Fibroblast of skin of left biceps (primary cell): ENCODE data around the gene KCP.

ENCODE experiments used
- DNase-seq, 2 experiments: peaks; one replicate each; pipeline ENCODE4 v3.0.0-alpha.2; 2013; ENCODE audit warnings: low read depth in 2 of 2

The KCP gene

DNA sequence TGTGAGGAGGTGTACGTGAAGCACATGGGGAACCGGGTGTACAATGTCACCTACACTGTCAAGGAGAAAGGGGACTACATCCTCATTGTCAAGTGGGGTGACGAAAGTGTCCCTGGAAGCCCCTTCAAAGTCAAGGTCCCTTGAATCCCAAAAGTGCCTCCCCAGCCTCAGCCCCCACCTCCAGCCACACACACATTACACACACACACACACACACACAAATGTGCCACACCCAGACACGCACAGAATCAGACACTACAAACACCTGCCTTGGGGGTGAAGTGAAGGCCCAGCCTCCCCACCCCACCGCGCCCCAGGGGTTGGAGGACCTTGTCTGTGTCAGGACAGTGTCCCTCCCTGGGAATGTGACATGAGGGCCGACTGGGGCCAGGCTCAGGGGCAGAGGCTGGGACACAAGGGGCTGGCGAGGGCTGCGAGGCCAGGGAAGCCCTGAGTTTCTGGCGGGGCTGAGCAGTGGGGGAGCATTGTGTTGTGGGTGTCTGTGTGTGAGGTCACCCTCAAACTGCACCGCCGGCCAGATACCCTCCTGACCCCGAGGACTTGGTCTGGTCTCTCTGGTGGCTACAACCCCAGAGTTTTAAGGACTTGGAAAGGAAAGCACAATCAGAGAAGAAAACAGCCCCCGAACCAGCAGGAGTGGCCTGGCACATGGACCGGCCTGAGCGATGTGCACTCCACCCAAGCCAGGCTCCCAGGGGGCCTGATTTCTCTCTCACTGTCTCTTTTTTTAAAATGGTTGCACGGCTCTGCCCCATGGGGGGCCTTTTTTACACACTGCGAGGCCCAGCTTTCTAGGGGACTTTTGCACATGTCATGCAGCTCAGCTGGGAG, 51.9 kb downstream of the KCP start:
- no peak for DNase-seq

DNA sequence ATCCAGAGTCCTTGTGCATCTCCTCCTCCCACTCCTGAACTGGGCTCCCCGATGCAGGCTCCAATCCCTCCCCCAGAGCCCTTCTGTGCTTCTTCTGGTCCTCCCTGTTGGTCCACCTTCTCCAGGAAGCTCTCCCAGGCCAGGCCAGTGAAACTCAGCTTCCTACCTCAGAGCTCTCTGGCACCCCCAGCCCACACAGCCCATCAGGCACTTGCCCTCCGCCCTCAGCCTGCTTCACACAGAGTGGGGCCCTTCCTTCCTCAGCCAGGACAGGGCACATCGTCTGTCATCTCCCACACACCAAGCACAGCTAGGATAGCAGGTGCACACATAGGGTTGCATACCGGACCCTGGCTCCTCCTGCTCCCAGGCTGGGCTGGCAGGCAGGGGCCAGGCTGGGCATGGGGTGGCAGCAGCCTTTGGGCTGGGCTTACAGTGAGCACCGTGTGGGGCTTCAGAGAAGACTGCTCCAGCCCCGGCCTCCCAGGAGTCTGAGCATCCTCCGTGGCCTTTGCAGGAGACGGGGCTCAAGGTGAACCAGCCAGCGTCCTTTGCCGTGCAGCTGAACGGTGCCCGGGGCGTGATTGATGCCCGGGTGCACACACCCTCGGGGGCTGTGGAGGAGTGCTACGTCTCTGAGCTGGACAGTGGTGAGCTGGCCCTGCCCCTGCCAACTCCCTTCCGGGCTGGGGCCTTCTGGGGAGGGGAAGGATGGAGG, 54.3 kb downstream of the KCP start:
- DNase-seq = no peak

GRCh38 chr7:128855559-128855958, 55.0 kb downstream of the KCP start:
- DNase-seq = no peak

GRCh38 chr7:128854396-128854795, 56.1 kb downstream of the KCP start:
- DNase-seq = no peak

GRCh38 chr7:128853799-128854198, 56.7 kb downstream of the KCP start:
- no peak for DNase-seq

DNA sequence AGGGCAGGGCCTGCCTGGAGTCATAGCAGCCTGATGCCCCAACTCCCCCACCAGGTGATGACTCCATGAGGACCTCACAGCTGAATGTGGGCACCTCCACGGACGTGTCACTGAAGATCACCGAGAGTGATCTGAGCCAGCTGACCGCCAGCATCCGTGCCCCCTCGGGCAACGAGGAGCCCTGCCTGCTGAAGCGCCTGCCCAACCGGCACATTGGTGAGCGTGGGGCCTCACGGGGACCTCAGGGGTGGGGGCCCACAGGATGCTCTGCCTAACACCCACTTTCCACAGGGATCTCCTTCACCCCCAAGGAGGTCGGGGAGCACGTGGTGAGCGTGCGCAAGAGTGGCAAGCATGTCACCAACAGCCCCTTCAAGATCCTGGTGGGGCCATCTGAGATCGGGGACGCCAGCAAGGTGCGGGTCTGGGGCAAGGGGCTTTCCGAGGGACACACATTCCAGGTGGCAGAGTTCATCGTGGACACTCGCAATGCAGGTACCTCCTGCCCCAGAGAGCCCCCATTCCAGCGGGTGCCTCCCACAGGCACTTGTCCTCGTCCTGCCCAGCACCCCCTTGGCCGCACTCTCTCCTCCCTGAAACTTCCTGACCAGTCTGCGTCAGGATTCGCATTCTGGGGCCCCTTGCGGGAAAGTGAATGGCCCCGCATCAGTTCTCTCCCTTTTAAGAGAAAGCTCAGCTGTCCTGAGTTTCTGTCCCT, 57.8 kb downstream of the KCP start:
- no peak for DNase-seq

GRCh38 chr7:128849804-128850490, 60.6 kb downstream of the KCP start:
- DNase-seq = no peak

GRCh38 chr7:128849156-128849515, 61.4 kb downstream of the KCP start:
- DNase-seq = no peak

DNA sequence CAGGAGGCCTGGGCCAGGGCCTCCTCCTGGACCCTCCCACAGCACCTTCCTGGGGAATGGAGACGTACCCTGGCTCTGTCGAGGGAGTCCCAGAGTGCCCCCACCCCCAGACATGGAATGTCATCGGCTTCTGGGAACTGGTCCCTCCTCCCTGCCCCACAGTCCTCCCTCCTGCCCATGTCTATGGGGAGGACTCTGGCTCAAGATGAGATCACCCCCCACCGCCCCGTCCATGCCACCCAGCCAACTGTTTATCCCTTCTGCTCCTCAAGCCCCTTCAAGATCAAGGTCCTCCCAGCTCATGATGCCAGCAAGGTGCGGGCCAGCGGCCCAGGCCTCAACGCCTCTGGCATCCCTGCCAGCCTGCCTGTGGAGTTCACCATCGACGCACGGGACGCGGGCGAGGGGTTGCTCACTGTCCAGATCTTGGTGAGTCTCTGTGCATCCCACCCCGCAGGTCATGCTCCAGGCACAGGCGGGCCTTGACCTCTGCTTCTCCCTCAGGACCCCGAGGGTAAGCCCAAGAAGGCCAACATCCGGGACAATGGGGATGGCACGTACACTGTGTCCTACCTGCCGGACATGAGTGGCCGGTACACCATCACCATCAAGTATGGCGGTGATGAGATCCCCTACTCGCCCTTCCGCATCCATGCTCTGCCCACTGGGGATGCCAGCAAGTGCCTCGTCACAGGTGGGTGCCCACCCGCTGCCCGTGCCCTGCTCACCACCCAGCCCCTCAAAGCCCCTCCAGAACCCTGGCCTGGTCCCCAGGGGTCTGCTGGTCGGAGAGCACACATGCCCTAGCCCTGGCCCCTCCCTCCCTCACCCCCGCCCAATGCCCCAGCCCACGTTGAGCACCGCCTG, 62.0 kb downstream of the KCP start:
- no peak for DNase-seq

DNA sequence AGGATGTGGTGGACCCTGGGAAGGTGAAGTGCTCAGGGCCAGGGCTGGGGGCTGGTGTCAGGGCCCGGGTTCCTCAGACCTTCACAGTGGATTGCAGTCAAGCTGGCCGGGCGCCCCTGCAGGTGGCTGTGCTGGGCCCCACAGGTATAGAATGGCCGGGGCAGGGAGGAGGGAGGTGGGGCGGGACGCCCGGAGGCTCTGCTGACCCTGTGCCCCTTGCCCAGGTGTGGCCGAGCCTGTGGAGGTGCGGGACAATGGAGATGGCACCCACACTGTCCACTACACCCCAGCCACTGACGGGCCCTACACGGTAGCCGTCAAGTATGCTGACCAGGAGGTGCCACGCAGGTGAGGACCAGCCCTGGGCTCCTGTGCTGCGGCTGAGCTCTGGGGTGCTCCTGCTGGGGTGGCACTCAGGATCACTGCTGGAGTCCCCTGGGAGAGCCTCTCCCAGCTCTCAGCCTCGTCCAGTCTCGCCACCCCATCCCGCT, 62.7 kb downstream of the KCP start:
- no peak for DNase-seq

DNA sequence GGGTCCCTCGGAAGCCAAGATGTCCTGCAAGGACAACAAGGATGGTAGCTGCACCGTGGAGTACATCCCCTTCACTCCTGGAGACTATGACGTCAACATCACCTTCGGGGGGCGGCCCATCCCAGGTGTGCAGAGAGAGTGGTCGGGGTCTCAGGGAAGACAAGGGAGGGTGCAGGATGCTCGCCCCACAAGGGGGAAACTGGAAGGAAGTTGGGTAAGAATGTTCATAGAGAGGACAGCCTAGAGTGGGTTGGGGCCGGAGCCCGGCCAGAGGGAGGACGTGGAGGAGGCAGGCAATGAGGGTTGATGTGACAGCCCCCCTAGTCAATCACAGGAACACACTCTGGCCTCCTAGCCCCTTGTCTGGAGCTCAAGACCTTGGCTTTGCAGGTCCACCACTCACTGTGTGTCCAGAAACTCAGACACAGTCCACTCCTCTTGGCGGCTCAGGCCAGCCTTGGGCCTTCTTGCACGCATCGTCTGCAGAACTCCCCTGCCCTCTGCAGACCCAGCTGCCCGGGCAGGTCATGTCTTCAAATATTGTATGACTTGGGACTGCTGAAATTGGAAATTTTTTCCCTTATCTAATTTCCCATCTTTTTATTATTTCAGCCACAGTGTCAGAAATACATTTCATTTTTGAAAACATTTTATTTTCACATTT, 63.6 kb downstream of the KCP start:
- no peak for DNase-seq

DNA sequence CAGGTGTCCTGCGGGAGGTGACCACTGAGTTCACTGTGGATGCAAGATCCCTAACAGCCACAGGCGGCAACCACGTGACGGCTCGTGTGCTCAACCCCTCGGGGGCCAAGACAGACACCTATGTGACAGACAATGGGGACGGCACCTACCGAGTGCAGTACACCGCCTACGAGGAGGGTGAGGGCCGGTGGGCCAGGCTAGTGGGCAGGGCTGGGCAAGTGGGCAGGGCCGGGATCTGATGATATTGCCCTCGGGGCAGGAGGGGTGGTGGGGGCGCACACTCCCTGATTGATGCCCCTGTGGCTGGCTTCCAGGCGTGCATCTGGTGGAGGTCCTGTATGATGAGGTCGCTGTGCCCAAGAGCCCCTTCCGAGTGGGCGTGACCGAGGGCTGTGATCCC, 64.5 kb downstream of the KCP start:
- no peak for DNase-seq

DNA sequence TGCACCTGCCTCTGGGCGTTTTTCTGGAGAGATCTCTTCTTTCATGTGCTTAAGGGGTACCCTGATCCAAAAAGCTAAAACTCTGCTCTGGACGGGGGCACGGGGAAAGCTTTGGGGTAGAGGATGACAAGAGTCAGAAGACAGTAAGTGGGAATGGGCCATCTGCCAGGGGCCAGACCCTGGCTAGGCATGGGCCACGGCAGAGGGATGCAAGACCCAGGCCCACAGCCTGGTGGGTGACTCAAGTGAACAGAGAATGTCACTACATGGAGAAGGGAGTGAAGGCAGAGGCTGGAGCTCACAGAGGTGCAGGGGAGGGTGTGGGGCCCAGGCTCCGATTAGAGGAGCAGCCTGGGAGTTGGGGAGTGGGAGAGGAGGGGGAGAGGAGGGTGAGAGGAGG, 65.0 kb downstream of the KCP start:
- DNase-seq = no peak

GRCh38 chr7:128844777-128845311, 65.7 kb downstream of the KCP start:
- DNase-seq = no peak

GRCh38 chr7:128843938-128844621, 66.4 kb downstream of the KCP start:
- no peak for DNase-seq

- no peak for DNase-seq
These were observed 67.6 kb downstream of the KCP start for GRCh38 chr7:128842674-128843641.

DNA sequence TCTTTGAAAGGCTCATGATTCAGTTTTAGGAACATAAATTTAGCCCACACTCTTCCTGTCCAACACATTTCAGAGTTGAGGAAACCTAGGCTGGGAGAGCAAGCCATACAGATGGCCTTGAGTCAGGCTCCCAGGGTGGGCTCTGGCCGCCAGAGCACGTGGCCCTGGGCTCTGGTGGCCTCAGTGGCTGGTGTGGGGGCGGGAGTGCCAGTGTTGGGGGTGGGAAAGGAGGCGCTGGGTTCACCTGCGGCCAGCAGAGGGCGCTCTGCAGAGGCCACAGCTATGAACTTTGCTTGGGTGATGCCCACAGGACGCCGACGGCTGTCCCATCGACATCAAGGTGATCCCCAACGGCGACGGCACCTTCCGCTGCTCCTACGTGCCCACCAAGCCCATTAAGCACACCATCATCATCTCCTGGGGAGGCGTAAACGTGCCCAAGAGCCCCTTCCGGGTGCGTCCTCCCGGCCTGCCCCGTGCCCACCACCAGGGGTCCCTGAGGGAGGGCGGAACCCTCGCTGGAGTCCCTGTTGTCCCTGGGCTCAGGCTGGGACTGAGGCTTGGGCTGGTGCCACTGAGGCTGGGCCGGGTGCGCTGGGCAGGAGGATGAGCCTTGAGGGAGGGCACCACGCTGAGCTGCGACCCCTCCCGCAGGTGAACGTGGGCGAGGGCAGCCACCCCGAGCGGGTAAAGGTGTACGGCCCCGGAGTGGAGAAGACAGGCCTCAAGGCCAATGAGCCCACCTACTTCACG, 68.4 kb downstream of the KCP start:
- no peak for DNase-seq
